GM18511 (cell line): ENCODE data around the gene MED14.

ENCODE experiments used
- ATAC-seq: cut with Tn5 transposase; IDR thresholded peaks from one replicate; pipeline ENCODE4 v1.9.1; 2021; ENCODE audit warnings: mild to moderate bottlenecking, moderate library complexity; ENCODE audit not compliant: unreplicated experiment

MED14 gene

DNA sequence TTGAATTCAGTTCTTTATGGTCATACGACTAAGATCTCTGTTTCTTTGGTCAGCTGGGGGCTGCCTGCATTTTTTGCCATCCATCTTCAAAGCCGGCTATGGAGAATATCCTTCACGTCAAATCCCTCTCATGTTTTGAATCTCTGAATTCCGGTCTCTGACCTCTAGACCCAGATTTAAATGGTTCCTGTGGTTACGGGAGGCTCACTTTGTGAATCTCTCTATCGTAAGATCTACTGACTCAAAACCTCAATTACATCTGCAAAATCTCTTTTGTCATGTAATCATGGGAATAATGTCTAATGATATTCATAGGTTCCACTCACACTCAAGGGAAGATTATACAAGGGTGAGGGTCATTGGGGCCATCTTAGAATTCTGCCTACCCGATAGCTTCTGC lies 117.8 kb downstream of the MED14 start:
- no peak for ATAC-seq

DNA sequence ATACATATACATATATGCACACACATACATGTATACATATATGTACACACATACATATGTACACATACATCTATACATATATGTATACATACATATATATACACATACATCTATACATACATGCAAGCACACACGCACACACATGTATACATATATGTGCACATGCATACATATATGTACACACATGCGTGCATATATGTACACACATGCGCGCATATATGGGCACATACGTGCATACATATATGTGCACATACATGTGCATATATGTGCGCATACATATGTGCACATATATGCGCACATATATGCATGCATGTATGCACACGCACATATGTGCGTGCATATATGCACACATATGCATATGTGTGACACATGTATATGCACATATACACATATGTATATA lies 119.4 kb downstream of the MED14 start:
- ATAC-seq: no peak

DNA sequence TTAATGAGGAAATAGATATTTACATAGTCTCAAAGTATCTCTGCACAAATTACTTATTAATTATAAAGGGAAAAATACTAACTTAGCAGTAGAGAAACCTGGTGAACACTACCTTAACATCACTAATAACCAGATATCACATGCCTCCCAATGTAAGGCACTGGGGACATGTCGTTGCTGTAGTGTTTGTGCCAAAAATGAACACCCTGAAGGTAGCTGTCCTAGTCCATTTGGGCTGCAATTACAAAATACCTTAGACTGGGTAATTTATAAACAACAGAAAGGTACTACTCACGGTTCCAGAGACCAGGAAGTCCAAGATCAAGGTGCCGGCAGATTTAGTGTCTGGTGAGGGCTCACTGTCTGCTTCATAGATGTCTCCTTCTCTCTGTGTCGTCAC lies 122.8 kb downstream of the MED14 start:
- no peak for ATAC-seq

DNA sequence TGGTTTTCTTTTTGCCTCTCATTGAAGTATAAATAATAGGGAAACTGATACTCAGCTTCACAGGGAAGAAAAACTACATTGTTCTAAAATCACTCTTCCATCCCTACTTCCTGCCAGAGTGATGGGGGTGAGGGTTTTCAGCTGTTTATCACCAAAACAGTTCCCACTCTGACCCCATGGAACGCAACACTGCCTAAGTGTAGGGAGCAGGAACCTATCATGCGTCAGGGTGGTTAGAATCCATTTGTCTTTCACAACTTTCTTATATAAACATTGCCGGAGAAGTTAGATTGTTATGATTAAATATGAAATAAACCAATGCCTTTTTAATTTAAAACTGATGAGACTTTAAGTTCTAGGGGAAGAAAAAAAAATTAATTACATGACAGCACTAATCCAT lies 128.0 kb downstream of the MED14 start:
- no peak for ATAC-seq

DNA sequence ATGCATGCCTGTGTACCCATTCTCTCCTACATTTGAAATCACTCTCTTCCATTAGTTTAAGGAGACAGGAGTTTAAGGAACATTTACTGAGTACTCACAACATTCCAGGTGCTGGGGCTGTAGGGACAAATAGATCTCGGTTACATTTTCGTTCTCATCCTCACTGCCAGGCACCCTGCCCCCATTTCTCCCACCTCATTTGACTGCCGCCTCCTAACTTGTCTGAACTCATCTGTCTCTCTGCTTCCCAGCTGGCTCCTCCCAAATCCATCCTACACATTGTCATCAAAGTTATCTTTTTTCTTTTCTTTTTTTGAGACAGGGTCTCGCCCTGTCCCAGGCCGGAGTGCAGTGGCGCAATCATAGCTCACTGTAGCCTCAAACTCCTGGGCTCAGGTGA lies 131.9 kb downstream of the MED14 start:
- ATAC-seq: no peak
